DOHH2 (cell line): Measurements from ENCODE around the gene DBI.

ENCODE experiments used
- H3F3A ChIP-seq: fragments of 200-600 bp; sonication (generic), shearing (Covaris generic); 2 replicates; pipeline ENCODE4 v1.6.0; 2016; ENCODE audit warnings: antibody characterized with exemption, mild to moderate bottlenecking; ENCODE audit not compliant: control insufficient read depth, insufficient read depth
- H3K27ac ChIP-seq: fragments of 200-600 bp; sonication (generic); 2 replicates; pipeline ENCODE4 v1.5.1; 2014; ENCODE audit warnings: low read depth, mild to moderate bottlenecking, low read length, moderate library complexity
- H3K27me3 ChIP-seq: fragments of 200-600 bp; sonication (generic); 2 replicates; pipeline ENCODE4 v1.6.1; 2014; ENCODE audit warnings: mild to moderate bottlenecking, low read length, mixed read lengths; ENCODE audit not compliant: control insufficient read depth
- H3K36me3 ChIP-seq: fragments of 200-600 bp; sonication (generic); 2 replicates; pipeline ENCODE4 v1.6.1; 2014; ENCODE audit warnings: mild to moderate bottlenecking, low read length, moderate library complexity, mixed read lengths; ENCODE audit not compliant: control insufficient read depth
- H3K4me1 ChIP-seq: fragments of 200-600 bp; sonication (generic); 2 replicates; pipeline ENCODE4 v1.6.1; 2014; ENCODE audit warnings: mild to moderate bottlenecking, low read length, mixed read lengths; ENCODE audit not compliant: control insufficient read depth
- H3K4me2 ChIP-seq: fragments of 200-600 bp; sonication (generic); 2 replicates; pipeline ENCODE4 v1.6.0; 2014; ENCODE audit warnings: mild to moderate bottlenecking, low read length, moderate library complexity
- H3K4me3 ChIP-seq: fragments of 200-600 bp; sonication (generic); 2 replicates; pipeline ENCODE4 v1.5.1; 2014; ENCODE audit warnings: mild to moderate bottlenecking, low read length, mixed read lengths
- H3K79me2 ChIP-seq: fragments of 200-600 bp; sonication (generic); 2 replicates; pipeline ENCODE4 v1.6.1; 2014; ENCODE audit warnings: mild to moderate bottlenecking, low read length, mixed read lengths; ENCODE audit not compliant: control insufficient read depth
- H3K9me2 ChIP-seq: fragments of 200-600 bp; sonication (generic); replicated peaks from 2 replicates; pipeline ENCODE4 v1.6.1; 2014; ENCODE audit warnings: mild to moderate bottlenecking, low read length, mixed read lengths; ENCODE audit not compliant: control insufficient read depth
- H3K9me3 ChIP-seq: fragments of 200-600 bp; sonication (generic); 2 replicates; pipeline ENCODE4 v1.6.1; 2014; ENCODE audit warnings: antibody characterized with exemption, low read length, mixed read lengths; ENCODE audit not compliant: control insufficient read depth, insufficient read depth
- H4K20me1 ChIP-seq: fragments of 200-600 bp; sonication (generic); 2 replicates; pipeline ENCODE4 v1.6.0; 2014; ENCODE audit warnings: low read depth, mild to moderate bottlenecking, antibody characterized with exemption, low read length, moderate library complexity; ENCODE audit not compliant: control insufficient read depth, insufficient read depth
- CTCF ChIP-seq: fragments of 200-600 bp; sonication (generic); IDR thresholded peaks from one replicate; pipeline ENCODE4 v1.5.1; 2014; ENCODE audit warnings: antibody characterized with exemption, mild to moderate bottlenecking, low read depth, low read length; ENCODE audit not compliant: poor library complexity, severe bottlenecking
- EZH2phosphoT487 ChIP-seq: fragments of 200-600 bp; sonication (generic); IDR thresholded peaks from 2 replicates; pipeline ENCODE4 v1.6.1; 2017; ENCODE audit warnings: borderline replicate concordance, mild to moderate bottlenecking, antibody characterized with exemption, low read length, moderate library complexity, mixed read lengths

The DBI gene

GRCh38 chr2:119415630-119416029 is 48.9 kb downstream of the DBI start:
- no peak overlapping the region for H3K27ac ChIP-seq
- no peaks in the 10 kb centered on the region for H3K9me3 ChIP-seq
- H3K36me3 ChIP-seq = no peaks in the 10 kb centered on the region
- H3K27me3 ChIP-seq = peaks cover 8% of the 10 kb centered on the region
- TF ChIP-seq CTCF = no peak
- no peak for TF ChIP-seq EZH2phosphoT487
- H4K20me1 ChIP-seq = no peaks in the 10 kb centered on the region
- H3K4me2 ChIP-seq = no peak overlapping the region
- no peaks in the 10 kb centered on the region for H3K79me2 ChIP-seq
- no peaks in the 10 kb centered on the region for H3K9me2 ChIP-seq
- peaks cover 23% of the 10 kb centered on the region for H3K4me1 ChIP-seq
- H3F3A ChIP-seq = no peaks in the 10 kb centered on the region; the same call in 1 of the 2 replicates
- no peak overlapping the region for H3K4me3 ChIP-seq

DNA sequence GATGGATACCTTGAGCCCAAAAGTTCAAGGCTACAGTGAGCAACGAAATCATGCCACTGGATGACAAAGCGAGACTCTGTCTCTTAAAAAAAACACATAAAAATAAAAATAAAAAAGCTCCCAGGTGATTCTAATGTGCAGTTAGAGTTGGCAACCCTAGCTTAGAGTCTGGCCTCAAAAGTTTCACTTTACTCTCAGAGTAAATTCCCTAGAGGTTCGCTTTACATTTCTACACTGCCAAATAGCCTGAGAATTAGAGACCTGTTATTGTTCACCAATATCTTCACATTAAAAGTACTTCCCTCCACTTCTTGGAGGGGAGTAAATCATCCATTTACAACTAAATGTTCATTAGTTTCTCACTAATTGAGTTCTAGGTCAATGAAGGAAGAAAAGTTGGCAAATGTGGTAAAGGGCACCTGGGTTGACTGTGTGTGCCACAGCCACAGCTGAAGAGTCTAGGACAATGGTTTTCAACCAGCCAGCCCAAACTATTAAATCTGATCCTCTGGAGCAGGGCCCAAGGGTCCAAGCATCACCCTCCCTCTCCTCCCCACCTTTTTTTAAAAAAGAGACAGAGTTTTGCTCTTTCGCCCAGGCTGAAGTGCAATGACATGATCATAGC is 49.6 kb downstream of the DBI start:
- no peak overlapping the region for H3K4me3 ChIP-seq
- H3K27ac ChIP-seq = no peak overlapping the region

GRCh38 chr2:119417908-119418307 is 51.1 kb downstream of the DBI start:
- peaks cover 23% of the 10 kb centered on the region for H3K4me1 ChIP-seq
- H3K79me2 ChIP-seq = no peaks in the 10 kb centered on the region
- H3K36me3 ChIP-seq = no peaks in the 10 kb centered on the region
- peaks cover 29% of the 10 kb centered on the region for H3K27me3 ChIP-seq
- H3K4me2 ChIP-seq = no peak overlapping the region
- no peaks in the 10 kb centered on the region for H4K20me1 ChIP-seq
- peaks cover 8% of the 10 kb centered on the region for H3K9me3 ChIP-seq
- H3F3A ChIP-seq = no peaks in the 10 kb centered on the region; the same call in 1 of the 2 replicates
- no peaks in the 10 kb centered on the region for H3K9me2 ChIP-seq
- no peak for TF ChIP-seq CTCF
- TF ChIP-seq EZH2phosphoT487 = no peak
- H3K4me3 ChIP-seq = no peak overlapping the region
- no peak overlapping the region for H3K27ac ChIP-seq

More for the DNA sequence above, 49.6 kb downstream of the DBI start:
- no peaks in the 10 kb centered on the region for H4K20me1 ChIP-seq
- no peaks in the 10 kb centered on the region; the same call in 1 of the 2 replicates for H3F3A ChIP-seq
- H3K27me3 ChIP-seq = peaks cover 15% of the 10 kb centered on the region
- H3K36me3 ChIP-seq = no peaks in the 10 kb centered on the region
- H3K79me2 ChIP-seq = no peaks in the 10 kb centered on the region
- peaks cover 6% of the 10 kb centered on the region for H3K9me3 ChIP-seq
- H3K4me2 ChIP-seq = no peak overlapping the region
- no peaks in the 10 kb centered on the region for H3K9me2 ChIP-seq
- peaks cover 23% of the 10 kb centered on the region for H3K4me1 ChIP-seq
- TF ChIP-seq CTCF (no peak), EZH2phosphoT487 (no peak)
